Measurements from ENCODE around the gene CD209.

The CD209 gene

DNA sequence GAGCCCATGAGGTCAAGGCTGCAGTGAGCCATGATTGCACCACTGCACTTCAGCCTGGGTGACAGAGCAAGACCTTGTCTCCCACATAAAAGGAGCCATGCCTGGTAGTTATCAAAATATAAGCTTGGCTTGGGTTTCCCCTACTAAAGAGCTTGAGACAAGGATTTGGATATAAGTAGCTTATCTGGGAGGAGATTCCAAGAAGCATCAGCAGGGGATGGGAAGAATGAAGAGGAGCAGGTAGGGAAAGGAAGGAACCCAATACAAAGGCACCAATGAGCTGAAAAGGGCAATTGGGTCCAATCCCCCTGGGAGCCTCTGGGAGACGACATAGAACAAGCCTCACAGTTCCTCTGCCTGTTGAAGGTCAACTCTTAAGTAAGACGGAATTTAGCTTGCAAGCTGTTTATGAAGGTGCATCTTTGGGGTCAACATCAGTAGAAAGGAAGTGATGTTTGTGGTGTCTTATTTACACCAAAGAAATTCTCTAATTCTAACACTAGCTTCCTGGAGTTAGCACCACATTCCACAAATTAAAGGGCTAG, 8.1 kb downstream of the CD209 start:
- CTCF ChIA-PET: interaction anchor here (0.6 to 1.2 kb wide), 4 partner anchors 31 to 599 kb away, joined by 3 to 6 read pairs (median 4); no protein-coding TSS in a partner anchor
- Histone ChIP-seq H3K4me1 (ENCODE audit: control insufficient read depth, insufficient read depth, low read length) (no peaks in the 10 kb centered on the region), H3K4me3 (ENCODE audit: low read depth, low read length) (no peak overlapping the region), H3K9me3 (ENCODE audit: control insufficient read depth, insufficient read depth, low read depth, low read length) (no peaks in the 10 kb centered on the region), H3K27ac (ENCODE audit: extremely low read depth, low read depth, low read length) (no peak overlapping the region), H3K36me3 (ENCODE audit: control insufficient read depth in 2 of 2, insufficient read depth in 1 of 2, low read length in 2 of 2) (no peaks in the 10 kb centered on the region)
- TF ChIP-seq BCL11B (tag by site-specific recombination; IDR thresholded peaks at IDR 0.05; ENCODE audit: low read depth) (no peak), YY1 (tag by site-specific recombination; IDR thresholded peaks at IDR 0.05) (no peak), ZNF335 (tag by site-specific recombination; conservative IDR thresholded peaks at IDR 0.05) (no peak), ZSCAN16 (tag by site-specific recombination; IDR thresholded peaks at IDR 0.05) (no peak), ZNF473 (tag by site-specific recombination; IDR thresholded peaks at IDR 0.05) (no peak), ZNF830 (tag by site-specific recombination; IDR thresholded peaks at IDR 0.05; ENCODE audit: low read depth) (no peak), ZNF2 (tag by site-specific recombination; IDR thresholded peaks at IDR 0.05) (no peak), SCRT1 (tag by site-specific recombination; IDR thresholded peaks at IDR 0.05; ENCODE audit: borderline replicate concordance) (no peak), ZNF433 (tag by site-specific recombination; IDR thresholded peaks at IDR 0.05; ENCODE audit: low read depth) (no peak)
- TF ChIP-seq, protein P1, sequence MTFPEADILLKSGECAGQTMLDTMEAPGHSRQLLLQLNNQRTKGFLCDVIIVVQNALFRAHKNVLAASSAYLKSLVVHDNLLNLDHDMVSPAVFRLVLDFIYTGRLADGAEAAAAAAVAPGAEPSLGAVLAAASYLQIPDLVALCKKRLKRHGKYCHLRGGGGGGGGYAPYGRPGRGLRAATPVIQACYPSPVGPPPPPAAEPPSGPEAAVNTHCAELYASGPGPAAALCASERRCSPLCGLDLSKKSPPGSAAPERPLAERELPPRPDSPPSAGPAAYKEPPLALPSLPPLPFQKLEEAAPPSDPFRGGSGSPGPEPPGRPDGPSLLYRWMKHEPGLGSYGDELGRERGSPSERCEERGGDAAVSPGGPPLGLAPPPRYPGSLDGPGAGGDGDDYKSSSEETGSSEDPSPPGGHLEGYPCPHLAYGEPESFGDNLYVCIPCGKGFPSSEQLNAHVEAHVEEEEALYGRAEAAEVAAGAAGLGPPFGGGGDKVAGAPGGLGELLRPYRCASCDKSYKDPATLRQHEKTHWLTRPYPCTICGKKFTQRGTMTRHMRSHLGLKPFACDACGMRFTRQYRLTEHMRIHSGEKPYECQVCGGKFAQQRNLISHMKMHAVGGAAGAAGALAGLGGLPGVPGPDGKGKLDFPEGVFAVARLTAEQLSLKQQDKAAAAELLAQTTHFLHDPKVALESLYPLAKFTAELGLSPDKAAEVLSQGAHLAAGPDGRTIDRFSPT (tag by site-specific recombination; IDR thresholded peaks at IDR 0.05): no peak
- TF ChIP-seq, protein P2, sequence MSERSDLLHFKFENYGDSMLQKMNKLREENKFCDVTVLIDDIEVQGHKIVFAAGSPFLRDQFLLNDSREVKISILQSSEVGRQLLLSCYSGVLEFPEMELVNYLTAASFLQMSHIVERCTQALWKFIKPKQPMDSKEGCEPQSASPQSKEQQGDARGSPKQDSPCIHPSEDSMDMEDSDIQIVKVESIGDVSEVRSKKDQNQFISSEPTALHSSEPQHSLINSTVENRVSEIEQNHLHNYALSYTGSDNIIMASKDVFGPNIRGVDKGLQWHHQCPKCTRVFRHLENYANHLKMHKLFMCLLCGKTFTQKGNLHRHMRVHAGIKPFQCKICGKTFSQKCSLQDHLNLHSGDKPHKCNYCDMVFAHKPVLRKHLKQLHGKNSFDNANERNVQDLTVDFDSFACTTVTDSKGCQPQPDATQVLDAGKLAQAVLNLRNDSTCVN (tag by site-specific recombination; optimal IDR thresholded peaks at IDR 0.05): no peak
- TF ChIP-seq, protein P3, sequence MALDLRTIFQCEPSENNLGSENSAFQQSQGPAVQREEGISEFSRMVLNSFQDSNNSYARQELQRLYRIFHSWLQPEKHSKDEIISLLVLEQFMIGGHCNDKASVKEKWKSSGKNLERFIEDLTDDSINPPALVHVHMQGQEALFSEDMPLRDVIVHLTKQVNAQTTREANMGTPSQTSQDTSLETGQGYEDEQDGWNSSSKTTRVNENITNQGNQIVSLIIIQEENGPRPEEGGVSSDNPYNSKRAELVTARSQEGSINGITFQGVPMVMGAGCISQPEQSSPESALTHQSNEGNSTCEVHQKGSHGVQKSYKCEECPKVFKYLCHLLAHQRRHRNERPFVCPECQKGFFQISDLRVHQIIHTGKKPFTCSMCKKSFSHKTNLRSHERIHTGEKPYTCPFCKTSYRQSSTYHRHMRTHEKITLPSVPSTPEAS (tag by site-specific recombination; IDR thresholded peaks at IDR 0.05): no peak
- TF ChIP-seq, protein P4, sequence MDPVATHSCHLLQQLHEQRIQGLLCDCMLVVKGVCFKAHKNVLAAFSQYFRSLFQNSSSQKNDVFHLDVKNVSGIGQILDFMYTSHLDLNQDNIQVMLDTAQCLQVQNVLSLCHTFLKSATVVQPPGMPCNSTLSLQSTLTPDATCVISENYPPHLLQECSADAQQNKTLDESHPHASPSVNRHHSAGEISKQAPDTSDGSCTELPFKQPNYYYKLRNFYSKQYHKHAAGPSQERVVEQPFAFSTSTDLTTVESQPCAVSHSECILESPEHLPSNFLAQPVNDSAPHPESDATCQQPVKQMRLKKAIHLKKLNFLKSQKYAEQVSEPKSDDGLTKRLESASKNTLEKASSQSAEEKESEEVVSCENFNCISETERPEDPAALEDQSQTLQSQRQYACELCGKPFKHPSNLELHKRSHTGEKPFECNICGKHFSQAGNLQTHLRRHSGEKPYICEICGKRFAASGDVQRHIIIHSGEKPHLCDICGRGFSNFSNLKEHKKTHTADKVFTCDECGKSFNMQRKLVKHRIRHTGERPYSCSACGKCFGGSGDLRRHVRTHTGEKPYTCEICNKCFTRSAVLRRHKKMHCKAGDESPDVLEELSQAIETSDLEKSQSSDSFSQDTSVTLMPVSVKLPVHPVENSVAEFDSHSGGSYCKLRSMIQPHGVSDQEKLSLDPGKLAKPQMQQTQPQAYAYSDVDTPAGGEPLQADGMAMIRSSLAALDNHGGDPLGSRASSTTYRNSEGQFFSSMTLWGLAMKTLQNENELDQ (tag by site-specific recombination; IDR thresholded peaks at IDR 0.05; ENCODE audit: low read depth): no peak
- POLR2A ChIA-PET: no interaction called here

DNA sequence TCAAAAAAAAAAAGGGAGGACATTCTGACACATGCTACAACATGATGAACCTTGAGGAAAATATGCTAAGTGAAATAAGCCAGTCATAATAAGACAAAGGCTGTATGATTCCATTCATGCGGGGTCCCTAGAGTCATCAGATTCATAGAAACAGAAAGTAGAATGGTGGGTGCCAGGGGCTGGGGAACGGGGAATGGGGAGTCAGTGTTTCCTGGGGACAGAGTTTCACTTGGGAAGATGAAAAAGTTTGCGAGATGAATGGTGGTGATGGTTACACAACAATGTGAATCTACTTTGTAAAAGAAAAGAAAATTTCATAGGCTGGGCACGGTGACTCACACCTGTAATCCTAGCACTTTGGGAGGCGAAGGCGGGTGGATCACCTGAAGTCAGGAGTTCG, 9.3 kb downstream of the CD209 start:
- no peaks in the 10 kb centered on the region for H3K9me3 ChIP-seq (ENCODE audit: control insufficient read depth, insufficient read depth, low read depth, low read length)
- POLR2A ChIA-PET: no interaction called here
- no peak for TF ChIP-seq HOXA7 (CRISPR knock-in tag; IDR thresholded peaks at IDR 0.05; ENCODE audit: borderline replicate concordance)
- TF ChIP-seq, protein P5, sequence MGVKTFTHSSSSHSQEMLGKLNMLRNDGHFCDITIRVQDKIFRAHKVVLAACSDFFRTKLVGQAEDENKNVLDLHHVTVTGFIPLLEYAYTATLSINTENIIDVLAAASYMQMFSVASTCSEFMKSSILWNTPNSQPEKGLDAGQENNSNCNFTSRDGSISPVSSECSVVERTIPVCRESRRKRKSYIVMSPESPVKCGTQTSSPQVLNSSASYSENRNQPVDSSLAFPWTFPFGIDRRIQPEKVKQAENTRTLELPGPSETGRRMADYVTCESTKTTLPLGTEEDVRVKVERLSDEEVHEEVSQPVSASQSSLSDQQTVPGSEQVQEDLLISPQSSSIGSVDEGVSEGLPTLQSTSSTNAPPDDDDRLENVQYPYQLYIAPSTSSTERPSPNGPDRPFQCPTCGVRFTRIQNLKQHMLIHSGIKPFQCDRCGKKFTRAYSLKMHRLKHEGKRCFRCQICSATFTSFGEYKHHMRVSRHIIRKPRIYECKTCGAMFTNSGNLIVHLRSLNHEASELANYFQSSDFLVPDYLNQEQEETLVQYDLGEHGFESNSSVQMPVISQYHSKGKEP (tag by site-specific recombination; IDR thresholded peaks at IDR 0.05): no peak
- TF ChIP-seq ZNF223 (tag by site-specific recombination; IDR thresholded peaks at IDR 0.05): no peak
- no peak for TF ChIP-seq GLIS1 (tag by site-specific recombination; IDR thresholded peaks at IDR 0.05)
- no peak for TF ChIP-seq ZNF214 (tag by site-specific recombination; IDR thresholded peaks at IDR 0.05; ENCODE audit: borderline replicate concordance)
- TF ChIP-seq MYNN (tag by site-specific recombination; IDR thresholded peaks at IDR 0.05; ENCODE audit: borderline replicate concordance): no peak
- TF ChIP-seq ZFHX2 (tag by site-specific recombination; conservative IDR thresholded peaks at IDR 0.05): no peak
- TF ChIP-seq, protein P6, sequence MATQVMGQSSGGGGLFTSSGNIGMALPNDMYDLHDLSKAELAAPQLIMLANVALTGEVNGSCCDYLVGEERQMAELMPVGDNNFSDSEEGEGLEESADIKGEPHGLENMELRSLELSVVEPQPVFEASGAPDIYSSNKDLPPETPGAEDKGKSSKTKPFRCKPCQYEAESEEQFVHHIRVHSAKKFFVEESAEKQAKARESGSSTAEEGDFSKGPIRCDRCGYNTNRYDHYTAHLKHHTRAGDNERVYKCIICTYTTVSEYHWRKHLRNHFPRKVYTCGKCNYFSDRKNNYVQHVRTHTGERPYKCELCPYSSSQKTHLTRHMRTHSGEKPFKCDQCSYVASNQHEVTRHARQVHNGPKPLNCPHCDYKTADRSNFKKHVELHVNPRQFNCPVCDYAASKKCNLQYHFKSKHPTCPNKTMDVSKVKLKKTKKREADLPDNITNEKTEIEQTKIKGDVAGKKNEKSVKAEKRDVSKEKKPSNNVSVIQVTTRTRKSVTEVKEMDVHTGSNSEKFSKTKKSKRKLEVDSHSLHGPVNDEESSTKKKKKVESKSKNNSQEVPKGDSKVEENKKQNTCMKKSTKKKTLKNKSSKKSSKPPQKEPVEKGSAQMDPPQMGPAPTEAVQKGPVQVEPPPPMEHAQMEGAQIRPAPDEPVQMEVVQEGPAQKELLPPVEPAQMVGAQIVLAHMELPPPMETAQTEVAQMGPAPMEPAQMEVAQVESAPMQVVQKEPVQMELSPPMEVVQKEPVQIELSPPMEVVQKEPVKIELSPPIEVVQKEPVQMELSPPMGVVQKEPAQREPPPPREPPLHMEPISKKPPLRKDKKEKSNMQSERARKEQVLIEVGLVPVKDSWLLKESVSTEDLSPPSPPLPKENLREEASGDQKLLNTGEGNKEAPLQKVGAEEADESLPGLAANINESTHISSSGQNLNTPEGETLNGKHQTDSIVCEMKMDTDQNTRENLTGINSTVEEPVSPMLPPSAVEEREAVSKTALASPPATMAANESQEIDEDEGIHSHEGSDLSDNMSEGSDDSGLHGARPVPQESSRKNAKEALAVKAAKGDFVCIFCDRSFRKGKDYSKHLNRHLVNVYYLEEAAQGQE (tag by site-specific recombination; IDR thresholded peaks at IDR 0.05): no peak
- TF ChIP-seq ZNF624 (tag by site-specific recombination; IDR thresholded peaks at IDR 0.05): no peak

More for the DNA sequence above, 9.3 kb downstream of the CD209 start:
- Histone ChIP-seq H3K4me1 (ENCODE audit: control insufficient read depth, insufficient read depth, low read length) (no peaks in the 10 kb centered on the region), H3K27ac (ENCODE audit: extremely low read depth, low read depth, low read length) (no peak overlapping the region), H3K36me3 (ENCODE audit: control insufficient read depth in 2 of 2, insufficient read depth in 1 of 2, low read length in 2 of 2) (no peaks in the 10 kb centered on the region), H3K4me3 (ENCODE audit: low read depth, low read length) (no peak overlapping the region)
- CTCF ChIA-PET: interaction anchor here (0.7 to 1.2 kb wide), 3 partner anchors 170 to 186 kb away, joined by 3 to 6 read pairs (median 3); no protein-coding TSS in a partner anchor

Data from HEK293 (cell line).